H1 (cell line): ENCODE data around the gene ZFP91. TPM values are rescaled to one million over a fixed set of nuclear protein-coding genes. Genes with fewer than 3 reads are reported as not detected.

Experiments used
- CTCF ChIA-PET: fragments of 300-600 bp; sonication (Branson Sonifier 250); formaldehyde crosslinking; loops from one replicate; lab custom pipeline; 2021; ENCODE audit not compliant: partially characterized antibody; lab: Charles Lee
- POLR2A ChIA-PET: fragments of 300-600 bp; sonication (Branson Sonifier 250); formaldehyde crosslinking; loops from one replicate; lab custom pipeline; 2021; ENCODE audit warnings: inconsistent platforms; ENCODE audit not compliant: partially characterized antibody; lab: Charles Lee
- DNase-seq, 2 experiments: peaks; one replicate each; pipeline versions ENCODE4 v3.0.0 to v3.0.0-alpha.2; 2010 to 2022; ENCODE audit warnings: low spot score in 2 of 2, low read depth in 1 of 2, mixed read lengths in 1 of 2
- FAIRE-seq: peaks from 2 replicates; lab custom pipeline; 2011; peaks lifted over from hg19 to GRCh38; lab: Jason Lieb, UNC
- H2AFZ ChIP-seq: 2 replicates; pipeline ENCODE4 v1.8.1; 2012; ENCODE audit warnings: low read length, inconsistent platforms
- H2AK5ac ChIP-seq: 2 replicates; pipeline ENCODE4 v1.6.1; 2013; ENCODE audit warnings: low read depth, low read length
- H2BK120ac ChIP-seq: replicated peaks from 2 replicates; pipeline ENCODE3; 2013; ENCODE audit warnings: low read depth, low read length, inconsistent platforms
- H2BK12ac ChIP-seq: 2 replicates; pipeline ENCODE4 v1.6.1; 2013; ENCODE audit warnings: low read depth, low read length
- H2BK15ac ChIP-seq: 2 replicates; pipeline ENCODE4 v1.6.1; 2013; ENCODE audit warnings: low read length
- H2BK20ac ChIP-seq: 2 replicates; pipeline ENCODE4 v1.6.1; 2013; ENCODE audit warnings: low read length
- H2BK5ac ChIP-seq: 2 replicates; pipeline ENCODE4 v1.6.1; 2013; ENCODE audit warnings: low read depth, low read length
- H3K14ac ChIP-seq: 2 replicates; pipeline ENCODE4 v1.6.1; 2013; ENCODE audit warnings: inconsistent platforms; ENCODE audit not compliant: insufficient read length
- H3K18ac ChIP-seq: 2 replicates; pipeline ENCODE4 v1.6.1; 2013; ENCODE audit warnings: low read length; ENCODE audit errors: extremely low read depth
- H3K23ac ChIP-seq: 2 replicates; pipeline ENCODE4 v1.6.1; 2013; ENCODE audit warnings: inconsistent platforms; ENCODE audit not compliant: insufficient read length
- H3K23me2 ChIP-seq: 2 replicates; pipeline ENCODE4 v1.6.1; 2013; ENCODE audit warnings: low read depth, low read length
- H3K27ac ChIP-seq: 2 replicates; pipeline ENCODE4 v1.6.1; 2011; ENCODE audit warnings: low read depth, low read length, inconsistent platforms
- H3K27me3 ChIP-seq, 4 experiments: replicated peaks in 1 of 4; 1 replicate in 1 of 4; 2 replicates in 3 of 4; pipeline versions ENCODE4 v1.6.1 to v1.8.1; 2011 to 2013; ENCODE audit warnings: low read length in 3 of 4, mild to moderate bottlenecking in 3 of 4, inconsistent platforms in 2 of 4, mixed read lengths in 2 of 4, moderate library complexity in 1 of 4; ENCODE audit not compliant: control insufficient read depth in 3 of 4, insufficient read depth in 3 of 4; ENCODE audit errors: extremely low read depth in 1 of 4
- H3K36me3 ChIP-seq, 4 experiments: 2 replicates each; pipeline versions ENCODE4 v1.6.1 to v1.8.1; 2011 to 2013; ENCODE audit warnings: mild to moderate bottlenecking in 4 of 4, low read length in 3 of 4, moderate library complexity in 2 of 4, control low read depth in 1 of 4, inconsistent platforms in 1 of 4; ENCODE audit not compliant: insufficient read depth in 4 of 4, control insufficient read depth in 2 of 4
- H3K4ac ChIP-seq: replicated peaks from 2 replicates; pipeline ENCODE3; 2013; ENCODE audit warnings: low read length, low read depth, mixed read lengths, inconsistent platforms; ENCODE audit not compliant: insufficient read length
- H3K4me1 ChIP-seq, 4 experiments: replicated peaks in 1 of 4; 1 replicate in 1 of 4; 2 replicates in 3 of 4; pipeline versions ENCODE4 v1.6.1 to v1.8.1; 2011 to 2013; ENCODE audit warnings: low read length in 3 of 4, inconsistent platforms in 2 of 4, mixed read lengths in 1 of 4; ENCODE audit not compliant: insufficient read depth in 4 of 4, control insufficient read depth in 3 of 4
- H3K4me2 ChIP-seq, 2 experiments: 2 replicates each; pipeline versions ENCODE4 v1.6.1 to v1.8.1; 2011 to 2013; ENCODE audit warnings: low read depth in 2 of 2, low read length in 2 of 2, control low read depth in 1 of 2, inconsistent platforms in 1 of 2, mild to moderate bottlenecking in 1 of 2; ENCODE audit not compliant: insufficient read depth in 1 of 2
- H3K4me3 ChIP-seq, 4 experiments: fragments of 200-600, 300-600 bp in 1 of 4; sonication (generic), shearing (Covaris generic), sonication (Bioruptor Twin) in 1 of 4; 2 replicates each; pipeline versions ENCODE4 v1.5.1 to v1.8.1; 2011 to 2016; ENCODE audit warnings: low read length in 4 of 4, low read depth in 3 of 4, control low read depth in 2 of 4, inconsistent platforms in 2 of 4, mild to moderate bottlenecking in 2 of 4, mixed read lengths in 1 of 4, moderate library complexity in 1 of 4; ENCODE audit not compliant: insufficient read depth in 2 of 4; ENCODE audit errors: extremely low read depth in 1 of 4
- H3K56ac ChIP-seq: replicated peaks from 2 replicates; pipeline ENCODE3; 2013; ENCODE audit warnings: low read depth, mild to moderate bottlenecking, mixed read lengths, low read length, inconsistent platforms; ENCODE audit not compliant: insufficient read length
- H3K79me1 ChIP-seq: 2 replicates; pipeline ENCODE4 v1.6.1; 2013; ENCODE audit warnings: low read depth, low read length, control low read depth
- H3K79me2 ChIP-seq, 2 experiments: 2 replicates each; pipeline versions ENCODE4 v1.6.1 to v1.8.1; 2012 to 2013; ENCODE audit warnings: low read length in 2 of 2, mild to moderate bottlenecking in 2 of 2, inconsistent platforms in 1 of 2; ENCODE audit not compliant: insufficient read depth in 2 of 2, control insufficient read depth in 1 of 2
- H3K9ac ChIP-seq, 4 experiments: replicated peaks in 1 of 4; 1 replicate in 1 of 4; 2 replicates in 3 of 4; pipeline versions ENCODE4 v1.6.1 to v1.8.1; 2011 to 2013; ENCODE audit warnings: low read depth in 3 of 4, low read length in 3 of 4, control low read depth in 2 of 4, mild to moderate bottlenecking in 2 of 4, moderate library complexity in 2 of 4, inconsistent platforms in 1 of 4; ENCODE audit errors: extremely low read depth in 1 of 4
- H3K9me3 ChIP-seq, 2 experiments: 2 replicates each; pipeline versions ENCODE4 v1.6.1 to v1.8.1; 2012 to 2013; ENCODE audit warnings: mild to moderate bottlenecking in 2 of 2, moderate library complexity in 2 of 2, control low read depth in 1 of 2, inconsistent platforms in 1 of 2, low read depth in 1 of 2, low read length in 1 of 2, mixed read lengths in 1 of 2; ENCODE audit not compliant: insufficient read depth in 2 of 2
- H4K20me1 ChIP-seq, 2 experiments: replicated peaks in 1 of 2; 2 replicates each; pipeline versions ENCODE3 to v1.8.1; 2011 to 2013; ENCODE audit warnings: inconsistent platforms in 2 of 2, low read length in 2 of 2, mild to moderate bottlenecking in 1 of 2; ENCODE audit not compliant: insufficient read depth in 2 of 2, control insufficient read depth in 1 of 2
- H4K5ac ChIP-seq: 2 replicates; pipeline ENCODE4 v1.6.1; 2013; ENCODE audit warnings: low read length, low read depth, mixed read lengths, inconsistent platforms; ENCODE audit not compliant: insufficient read length
- H4K8ac ChIP-seq: 2 replicates; pipeline ENCODE4 v1.8.0; 2013; ENCODE audit warnings: mild to moderate bottlenecking, moderate library complexity, low read length, inconsistent platforms; ENCODE audit not compliant: insufficient read depth; ENCODE audit errors: extremely low read depth
- H4K91ac ChIP-seq: replicated peaks from 2 replicates; pipeline ENCODE3; 2013; ENCODE audit warnings: low read length, mixed read lengths, inconsistent platforms; ENCODE audit not compliant: insufficient read length
- BACH1 ChIP-seq: IDR thresholded peaks from 2 replicates; pipeline ENCODE4 v1.6.1; 2012; ENCODE audit warnings: low read length, improper control_type of control experiment
- CHD1 ChIP-seq: IDR thresholded peaks from 2 replicates; pipeline ENCODE4 v1.6.1; 2012; ENCODE audit warnings: low read depth, low read length, improper control_type of control experiment
- CREB1 ChIP-seq: IDR thresholded peaks from 2 replicates; pipeline ENCODE4 v1.6.1; 2012; ENCODE audit warnings: inconsistent platforms
- CTBP2 ChIP-seq: IDR thresholded peaks from 2 replicates; pipeline ENCODE4 v1.7.0; 2011; ENCODE audit warnings: borderline replicate concordance, mild to moderate bottlenecking, moderate library complexity, mixed read lengths, low read length; ENCODE audit not compliant: insufficient read depth, insufficient read length
- EZH2 ChIP-seq: fragments of 200-600 bp; sonication (generic); IDR thresholded peaks from 2 replicates; pipeline ENCODE4 v1.7.1; 2012; ENCODE audit warnings: low read depth, mild to moderate bottlenecking, moderate library complexity, low read length, inconsistent platforms; ENCODE audit not compliant: severe bottlenecking
- NRF1 ChIP-seq: IDR thresholded peaks from 2 replicates; pipeline ENCODE4 v1.6.1; 2011; ENCODE audit warnings: mild to moderate bottlenecking, low read depth, low read length, improper control_type of control experiment
- SUZ12 ChIP-seq: fragments of 200-600 bp; sonication (generic); IDR thresholded peaks from 2 replicates; pipeline ENCODE4 v1.6.1; 2012; ENCODE audit warnings: mild to moderate bottlenecking, inconsistent platforms, low read length, moderate library complexity, mixed read lengths
- WGBS, 2 experiments: shearing (Covaris generic) in 1 of 2; methylation state at CpG; one replicate each; pipeline versions ENCODE4 v1.1.6 to v1.1.7; 2013 to 2015; ENCODE audit warnings: low lambda C conversion rate in 2 of 2, mixed read lengths in 2 of 2, inconsistent platforms in 1 of 2, low coverage in 1 of 2, missing lambda C conversion rate in 1 of 2; ENCODE audit not compliant: insufficient replicate concordance in 2 of 2, insufficient coverage in 1 of 2, insufficient read length in 1 of 2; ENCODE audit errors: extremely low coverage in 1 of 2, missing lambda C conversion rate in 1 of 2; 5-methylcytosine and 5-hydroxymethylcytosine counted together
- polyA plus RNA-seq, 7 experiments: library from polyadenylated mRNA; depleted of rRNA in 3 of 7; stranded (reverse) in 5 of 7; unstranded in 2 of 7; fragments of >200 nt in 5 of 7; fragments of 200-250 nt in 2 of 7; gene quantifications; 1 replicate in 5 of 7; 2 replicates in 1 of 7; 4 replicates in 1 of 7; pipeline versions ENCODE4 v1.2.1 to v1.2.3, GENCODE V29; 2011 to 2013; ENCODE audit warnings: missing spikeins in 2 of 7, mixed read lengths in 2 of 7
- total RNA-seq: library from RNA; stranded (reverse); fragmentation: NEBNext Ultra II Directional; extraction: Animal tissue kit (Norgen Biotek cat#: 25700); gene quantifications from 2 replicates; pipeline ENCODE4 v1.2.1, GENCODE V29; 2021

The ZFP91 gene
- total and polyA plus RNA-seq, 2 of the 8 experiments (the other 6 are each of a cell fraction or from before 2014, with no cell fraction given) = 10.7 to 29.0 TPM

DNA sequence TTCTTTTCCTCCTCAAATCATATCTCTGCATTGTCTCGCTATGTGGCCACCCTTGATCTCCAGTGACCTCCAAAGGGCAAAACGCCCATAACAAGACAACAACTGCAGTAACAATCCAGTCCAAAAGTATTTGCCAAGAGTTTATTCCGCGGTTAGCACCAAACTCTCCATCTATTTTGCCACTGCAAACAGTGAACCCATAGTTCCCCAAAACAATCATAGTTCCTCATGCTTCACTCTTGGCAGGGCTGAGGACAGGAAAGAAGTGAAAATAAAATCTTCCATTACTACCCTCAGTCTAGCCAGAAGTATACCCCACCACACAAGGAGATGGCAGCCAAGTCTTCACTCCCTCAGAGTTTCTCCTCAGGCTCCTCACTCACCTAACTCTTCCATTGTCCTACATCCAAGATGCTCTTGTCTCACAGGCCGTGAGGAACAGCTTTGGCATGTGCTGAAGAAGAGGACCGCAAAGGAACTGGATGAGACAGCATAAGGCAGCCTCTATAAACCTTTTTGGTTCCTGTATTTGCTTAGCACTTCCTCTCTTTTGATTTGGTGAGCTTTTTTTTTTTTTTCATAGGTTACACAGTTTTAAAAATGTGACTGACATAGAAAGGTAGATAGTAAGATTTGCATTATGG lies 3.4 kb upstream of the ZFP91 start, which contains the start of gene LPXN:
LPXN (minus strand) TSS at position 480 of the 644 bp plus-strand sequence; CDS start at position 396, 84 bp downstream.
- Histone ChIP-seq H3K4me3 (peak within 1 kb of the TSS in 1 of 4 experiments; percentile 98; a peak in 1 of 8 replicates), H3K18ac (peak within 1 kb of the TSS; percentile 32; the same call in 1 of the 2 replicates), H3K14ac (no peak within 1 kb of the TSS), H2BK15ac (no peak within 1 kb of the TSS), H3K56ac (no peak within 1 kb of the TSS), H3K23me2 (no peaks in the 10 kb centered on the region), H3K23ac (no peak within 1 kb of the TSS), H3K27ac (no peak within 1 kb of the TSS), H3K27me3 (no peaks in the 10 kb centered on the region), H3K79me1 (no peaks in the 10 kb centered on the region), H4K91ac (no peak within 1 kb of the TSS), H2BK20ac (no peak within 1 kb of the TSS), H3K4me2 (peak within 1 kb of the TSS; percentile 78 to 82; a peak in 3 of 4 replicates), H4K20me1 (no peaks in the 10 kb centered on the region), H2AFZ (no peak within 1 kb of the TSS), H3K4ac (no peak within 1 kb of the TSS), H3K9me3 (no peaks in the 10 kb centered on the region), H2AK5ac (no peak within 1 kb of the TSS), H4K8ac (no peak within 1 kb of the TSS), H2BK5ac (no peak within 1 kb of the TSS), H3K9ac (no peak within 1 kb of the TSS), H3K79me2 (peaks cover 1 to 11% of the 10 kb centered on the region in 2 experiments; a peak in 3 of 4 replicates), H4K5ac (no peak within 1 kb of the TSS), H3K36me3 (no peaks in the 10 kb centered on the region; a peak in 1 of 8 replicates), H2BK12ac (no peak within 1 kb of the TSS), H3K4me1 (peaks cover 0 to 2% (median 0%) of the 10 kb centered on the region in 4 experiments; a peak in 2 of 7 replicates), H2BK120ac (no peak within 1 kb of the TSS)
- DNase-seq (no peak), FAIRE-seq (no peak)
- POLR2A ChIA-PET = interaction anchor here (1.3 kb wide), 1 partner anchor 325 kb away, joined by 3 read pairs; no protein-coding TSS in a partner anchor
- WGBS, 2 experiments = 87% methylated on average over 6 of the region's 6 CpGs; no CpG with 5 or more reads in 1 of the 2 experiments
- TF ChIP-seq CREB1 (no peak), NRF1 (no peak), EZH2 (no peak), BACH1 (no peak), CHD1 (no peak), SUZ12 (no peak), CTBP2 (no peak)
- CTCF ChIA-PET = interaction anchor here (0.6 to 3.1 kb wide), 5 partner anchors 8 to 466 kb away, joined by 3 to 26 read pairs (median 5); no protein-coding TSS in a partner anchor
